HCT116 (cell line): ENCODE measurements around the gene ADPRS.

Source experiments
- CEBPB ChIP-seq: IDR thresholded peaks from 2 replicates; pipeline ENCODE4 v1.6.1; 2012; ENCODE audit warnings: low read depth
- POLR2A ChIP-seq: IDR thresholded peaks from 2 replicates; pipeline ENCODE4 v1.7.0; 2011; ENCODE audit warnings: borderline replicate concordance; ENCODE audit not compliant: insufficient read depth, insufficient read length; ENCODE audit errors: extremely low read depth
- RAD21 ChIP-seq: IDR thresholded peaks from 2 replicates; pipeline ENCODE4 v1.6.1; 2012; ENCODE audit warnings: low read depth, mild to moderate bottlenecking
- SP1 ChIP-seq: IDR thresholded peaks from 2 replicates; pipeline ENCODE4 v1.6.1; 2012; ENCODE audit warnings: low read depth
- YY1 ChIP-seq: IDR thresholded peaks from 2 replicates; pipeline ENCODE4 v1.6.1; 2011; ENCODE audit warnings: low read length, low read depth, moderate library complexity, mild to moderate bottlenecking; ENCODE audit not compliant: insufficient replicate concordance; ENCODE audit errors: extremely low read depth
- ZFX ChIP-seq: fragments of 450-650 bp; IDR thresholded peaks from 2 replicates; pipeline ENCODE4 v1.6.1; 2017
- TF ChIP-seq, protein P1 (sequence below): IDR thresholded peaks from 2 replicates; pipeline ENCODE4 v1.6.1; 2012; ENCODE audit warnings: low read depth
- TF ChIP-seq, protein P2 (sequence below): IDR thresholded peaks from 2 replicates; pipeline ENCODE4 v1.6.1; 2012
- TF ChIP-seq, protein P3 (sequence below), 3 experiments: fragments of 200-600 bp in 1 of 3; sonication (generic) in 1 of 3; IDR thresholded peaks in 2 of 3; conservative IDR thresholded peaks in 1 of 3; 2 replicates each; pipeline ENCODE4 v1.5.1; 2012 to 2017; ENCODE audit warnings: low read depth in 2 of 3, low read length in 2 of 3, antibody characterized with exemption in 1 of 3, borderline replicate concordance in 1 of 3, control low read depth in 1 of 3, mild to moderate bottlenecking in 1 of 3, mixed read lengths in 1 of 3, mixed run types in 1 of 3, moderate library complexity in 1 of 3; ENCODE audit not compliant: insufficient read depth in 1 of 3

DNA sequence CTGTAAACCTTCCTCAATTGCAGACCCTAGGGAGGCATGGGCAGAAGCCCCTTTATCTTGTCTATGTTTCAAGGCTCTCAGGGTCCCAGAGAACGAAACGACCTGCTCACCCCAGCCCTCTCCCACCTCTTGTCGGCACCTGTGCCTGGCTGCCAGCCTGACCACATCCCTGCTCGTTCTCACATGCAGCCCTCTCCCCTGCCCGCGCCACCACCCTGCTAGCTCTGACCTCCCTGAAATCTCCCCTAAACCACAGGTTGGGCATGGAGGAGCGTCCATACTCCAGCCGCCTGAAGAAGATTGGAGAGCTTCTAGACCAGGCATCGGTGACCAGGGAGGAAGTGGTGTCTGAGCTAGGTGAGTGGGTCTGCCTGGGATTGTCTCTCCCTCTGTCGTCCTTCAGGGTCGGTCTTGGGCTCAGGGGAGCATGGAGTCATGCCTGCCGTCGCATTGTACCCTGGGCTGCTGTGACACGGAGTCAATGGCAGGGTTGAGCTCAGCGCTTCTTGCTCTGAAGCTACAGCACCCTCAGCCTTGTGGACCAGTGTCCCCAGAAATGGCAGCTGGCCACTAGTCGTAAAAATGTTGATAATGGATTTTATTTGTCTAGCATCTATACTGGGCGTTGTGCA lies 3.6 kb downstream of the ADPRS start:
- TF ChIP-seq YY1 (no peak), POLR2A (no peak), RAD21 (no peak), ZFX (no peak), SP1 (no peak), CEBPB (no peak)
- TF ChIP-seq, protein P1, sequence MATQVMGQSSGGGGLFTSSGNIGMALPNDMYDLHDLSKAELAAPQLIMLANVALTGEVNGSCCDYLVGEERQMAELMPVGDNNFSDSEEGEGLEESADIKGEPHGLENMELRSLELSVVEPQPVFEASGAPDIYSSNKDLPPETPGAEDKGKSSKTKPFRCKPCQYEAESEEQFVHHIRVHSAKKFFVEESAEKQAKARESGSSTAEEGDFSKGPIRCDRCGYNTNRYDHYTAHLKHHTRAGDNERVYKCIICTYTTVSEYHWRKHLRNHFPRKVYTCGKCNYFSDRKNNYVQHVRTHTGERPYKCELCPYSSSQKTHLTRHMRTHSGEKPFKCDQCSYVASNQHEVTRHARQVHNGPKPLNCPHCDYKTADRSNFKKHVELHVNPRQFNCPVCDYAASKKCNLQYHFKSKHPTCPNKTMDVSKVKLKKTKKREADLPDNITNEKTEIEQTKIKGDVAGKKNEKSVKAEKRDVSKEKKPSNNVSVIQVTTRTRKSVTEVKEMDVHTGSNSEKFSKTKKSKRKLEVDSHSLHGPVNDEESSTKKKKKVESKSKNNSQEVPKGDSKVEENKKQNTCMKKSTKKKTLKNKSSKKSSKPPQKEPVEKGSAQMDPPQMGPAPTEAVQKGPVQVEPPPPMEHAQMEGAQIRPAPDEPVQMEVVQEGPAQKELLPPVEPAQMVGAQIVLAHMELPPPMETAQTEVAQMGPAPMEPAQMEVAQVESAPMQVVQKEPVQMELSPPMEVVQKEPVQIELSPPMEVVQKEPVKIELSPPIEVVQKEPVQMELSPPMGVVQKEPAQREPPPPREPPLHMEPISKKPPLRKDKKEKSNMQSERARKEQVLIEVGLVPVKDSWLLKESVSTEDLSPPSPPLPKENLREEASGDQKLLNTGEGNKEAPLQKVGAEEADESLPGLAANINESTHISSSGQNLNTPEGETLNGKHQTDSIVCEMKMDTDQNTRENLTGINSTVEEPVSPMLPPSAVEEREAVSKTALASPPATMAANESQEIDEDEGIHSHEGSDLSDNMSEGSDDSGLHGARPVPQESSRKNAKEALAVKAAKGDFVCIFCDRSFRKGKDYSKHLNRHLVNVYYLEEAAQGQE: no peak
- TF ChIP-seq, protein P2, sequence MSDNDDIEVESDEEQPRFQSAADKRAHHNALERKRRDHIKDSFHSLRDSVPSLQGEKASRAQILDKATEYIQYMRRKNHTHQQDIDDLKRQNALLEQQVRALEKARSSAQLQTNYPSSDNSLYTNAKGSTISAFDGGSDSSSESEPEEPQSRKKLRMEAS: no peak
- TF ChIP-seq, protein P3, sequence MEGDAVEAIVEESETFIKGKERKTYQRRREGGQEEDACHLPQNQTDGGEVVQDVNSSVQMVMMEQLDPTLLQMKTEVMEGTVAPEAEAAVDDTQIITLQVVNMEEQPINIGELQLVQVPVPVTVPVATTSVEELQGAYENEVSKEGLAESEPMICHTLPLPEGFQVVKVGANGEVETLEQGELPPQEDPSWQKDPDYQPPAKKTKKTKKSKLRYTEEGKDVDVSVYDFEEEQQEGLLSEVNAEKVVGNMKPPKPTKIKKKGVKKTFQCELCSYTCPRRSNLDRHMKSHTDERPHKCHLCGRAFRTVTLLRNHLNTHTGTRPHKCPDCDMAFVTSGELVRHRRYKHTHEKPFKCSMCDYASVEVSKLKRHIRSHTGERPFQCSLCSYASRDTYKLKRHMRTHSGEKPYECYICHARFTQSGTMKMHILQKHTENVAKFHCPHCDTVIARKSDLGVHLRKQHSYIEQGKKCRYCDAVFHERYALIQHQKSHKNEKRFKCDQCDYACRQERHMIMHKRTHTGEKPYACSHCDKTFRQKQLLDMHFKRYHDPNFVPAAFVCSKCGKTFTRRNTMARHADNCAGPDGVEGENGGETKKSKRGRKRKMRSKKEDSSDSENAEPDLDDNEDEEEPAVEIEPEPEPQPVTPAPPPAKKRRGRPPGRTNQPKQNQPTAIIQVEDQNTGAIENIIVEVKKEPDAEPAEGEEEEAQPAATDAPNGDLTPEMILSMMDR (IDR thresholded peaks at IDR 0.05 in 2 of 3, conservative IDR thresholded peaks at IDR 0.05 in 1 of 3; ENCODE audit: borderline replicate concordance in 1 of 3, insufficient read depth in 1 of 3, low read depth in 2 of 3, low read length in 2 of 3): no peak
